ENCODE data around the gene CDCA7L. TPM values are rescaled to one million over a fixed set of nuclear protein-coding genes. Genes with fewer than 3 reads are reported as not detected.
"Not testable (repeated sequence)": the region's sequence is repeated elsewhere in the genome, so short reads cannot be mapped to it uniquely, and the experiment has no call there.

Gene CDCA7L
- total and polyA plus RNA-seq, 10 donors = 15.4 to 38.6 (median 30.4) TPM

- WGBS, 5 donors = 92 to 97% (median 96%) methylated on average over 7 of the region's 7 CpGs
- Histone ChIP-seq H3K4me3 (no peak overlapping the region), H3K36me3 (no peaks in the 10 kb centered on the region), H3K4me1 (no peaks in the 10 kb centered on the region), H3K27ac (no peak overlapping the region), H3K9me3 (no peaks in the 10 kb centered on the region), H3K27me3 (replicated peaks in 1 of 7) (no peaks in the 10 kb centered on the region)
- intact Hi-C loops (cut with DNase I; ENCODE audit: low total_unique reads) = no loop called here
- no peak for TF ChIP-seq CTCF (IDR thresholded peaks at IDR 0.05 in 8 of 11, conservative IDR thresholded peaks at IDR 0.05 in 3 of 11)
- no peak for TF ChIP-seq POLR2A (IDR thresholded peaks at IDR 0.05)
- TF ChIP-seq POLR2AphosphoS5 (IDR thresholded peaks at IDR 0.05) = no peak
- DNase-seq = no peak
These were observed 61.2 kb downstream of the CDCA7L start for GRCh38 chr7:21884496-21884895.

- intact Hi-C loops (cut with DNase I; ENCODE audit: low total_unique reads); H3K4me3 ChIP-seq: not testable (repeated sequence)
- 84 to 100% (median 95%) methylated on average over 2 of the region's 2 CpGs for WGBS, 5 donors
These were observed 62.2 kb downstream of the CDCA7L start for GRCh38 chr7:21883501-21883900.

GRCh38 chr7:21883069-21883468, 62.6 kb downstream of the CDCA7L start:
- DNase-seq = no peak
- no peak overlapping the region for H3K27ac ChIP-seq
- H3K9me3 ChIP-seq = no peaks in the 10 kb centered on the region
- H3K4me3 ChIP-seq = no peak overlapping the region
- 93 to 98% (median 94%) methylated on average over 3 of the region's 3 CpGs for WGBS, 5 donors
- no peaks in the 10 kb centered on the region for H3K36me3 ChIP-seq
- intact Hi-C loops (cut with DNase I; ENCODE audit: low total_unique reads) = no loop called here
- H3K4me1 ChIP-seq = no peaks in the 10 kb centered on the region
- TF ChIP-seq CTCF (IDR thresholded peaks at IDR 0.05 in 8 of 11, conservative IDR thresholded peaks at IDR 0.05 in 3 of 11) (no peak), POLR2A (IDR thresholded peaks at IDR 0.05) (no peak), POLR2AphosphoS5 (IDR thresholded peaks at IDR 0.05) (no peak)
- H3K27me3 ChIP-seq (replicated peaks in 1 of 7) = no peaks in the 10 kb centered on the region

More at GRCh38 chr7:21883501-21883900, 62.2 kb downstream of the CDCA7L start:
- not testable (repeated sequence) for H3K27ac ChIP-seq; H3K27me3 ChIP-seq (replicated peaks in 1 of 7); H3K36me3 ChIP-seq; H3K4me1 ChIP-seq; H3K9me3 ChIP-seq; DNase-seq

GRCh38 chr7:21869785-21870402, 75.8 kb downstream of the CDCA7L start:
- no peak overlapping the region for H3K27ac ChIP-seq
- H3K4me3 ChIP-seq = no peak overlapping the region
- H3K4me1 ChIP-seq = no peaks in the 10 kb centered on the region
- TF ChIP-seq POLR2A (IDR thresholded peaks at IDR 0.05) (no peak), CTCF (IDR thresholded peaks at IDR 0.05 in 8 of 11, conservative IDR thresholded peaks at IDR 0.05 in 3 of 11) (no peak), POLR2AphosphoS5 (IDR thresholded peaks at IDR 0.05) (no peak)
- WGBS, 5 donors = 59 to 79% (median 69%) methylated on average over 1 to 5 of the region's 5 CpGs
- DNase-seq = no peak
- H3K27me3 ChIP-seq (replicated peaks in 1 of 7) = no peaks in the 10 kb centered on the region
- no peaks in the 10 kb centered on the region for H3K9me3 ChIP-seq
- intact Hi-C loops (cut with DNase I; ENCODE audit: low total_unique reads) = no loop called here
- no peaks in the 10 kb centered on the region for H3K36me3 ChIP-seq

GRCh38 chr7:21868576-21868850, 77.2 kb downstream of the CDCA7L start:
- H3K36me3 ChIP-seq = no peaks in the 10 kb centered on the region
- no peaks in the 10 kb centered on the region for H3K4me1 ChIP-seq
- H3K27ac ChIP-seq = no peak overlapping the region
- no peak for DNase-seq
- WGBS, 5 donors = 66 to 69% (median 67%) methylated on average over 3 of the region's 3 CpGs
- intact Hi-C loops (cut with DNase I; ENCODE audit: low total_unique reads) = no loop called here
- H3K27me3 ChIP-seq (replicated peaks in 1 of 7) = no peaks in the 10 kb centered on the region
- no peaks in the 10 kb centered on the region for H3K9me3 ChIP-seq
- H3K4me3 ChIP-seq = no peak overlapping the region
- no peak for TF ChIP-seq POLR2AphosphoS5 (IDR thresholded peaks at IDR 0.05)
- TF ChIP-seq POLR2A (IDR thresholded peaks at IDR 0.05) = no peak
- TF ChIP-seq CTCF (IDR thresholded peaks at IDR 0.05 in 8 of 11, conservative IDR thresholded peaks at IDR 0.05 in 3 of 11) = no peak
